Liver (tissue), 9 donors: ENCODE data around the gene JPT1. TPM values are rescaled to one million over a fixed set of nuclear protein-coding genes. Genes with fewer than 3 reads are reported as not detected.

Source experiments
- DNase-seq: peaks from one replicate; pipeline ENCODE4 v3.0.0-alpha.2; 2017; ENCODE audit warnings: low spot score
- H3K27ac ChIP-seq, 2 donors: one replicate each; pipeline ENCODE4 v1.7.0; 2013; ENCODE audit warnings: inconsistent platforms in 2 of 2, low read length in 2 of 2, control low read depth in 1 of 2, low read depth in 1 of 2, mild to moderate bottlenecking in 1 of 2
- H3K27me3 ChIP-seq, 4 donors: one replicate each; pipeline versions ENCODE4 v1.6.1 to v1.7.0; 2013; ENCODE audit warnings: low read length in 3 of 4, inconsistent platforms in 1 of 4, mild to moderate bottlenecking in 1 of 4, moderate library complexity in 1 of 4; ENCODE audit not compliant: control insufficient read depth in 4 of 4, insufficient read depth in 4 of 4
- H3K36me3 ChIP-seq, 4 donors: one replicate each; pipeline versions ENCODE4 v1.6.1 to v1.7.0; 2013; ENCODE audit warnings: low read length in 3 of 4, mild to moderate bottlenecking in 3 of 4, low read depth in 1 of 4, moderate library complexity in 1 of 4; ENCODE audit not compliant: control insufficient read depth in 4 of 4, insufficient read depth in 3 of 4
- H3K4me1 ChIP-seq, 4 donors: one replicate each; pipeline versions ENCODE4 v1.6.1 to v1.7.0; 2013; ENCODE audit warnings: low read length in 3 of 4, mild to moderate bottlenecking in 3 of 4, moderate library complexity in 1 of 4; ENCODE audit not compliant: control insufficient read depth in 4 of 4, insufficient read depth in 4 of 4
- H3K4me3 ChIP-seq, 3 donors: one replicate each; pipeline versions ENCODE4 v1.6.1 to v1.7.0; 2013; ENCODE audit warnings: low read length in 3 of 3, control low read depth in 1 of 3, low read depth in 1 of 3, mild to moderate bottlenecking in 1 of 3
- H3K9ac ChIP-seq, 2 donors: one replicate each; pipeline ENCODE4 v1.7.0; 2013; ENCODE audit warnings: low read length in 2 of 2, mild to moderate bottlenecking in 2 of 2, moderate library complexity in 2 of 2, control low read depth in 1 of 2, low read depth in 1 of 2
- H3K9me3 ChIP-seq, 4 donors: one replicate each; pipeline versions ENCODE4 v1.6.1 to v1.7.0; 2013; ENCODE audit warnings: low read length in 3 of 4; ENCODE audit not compliant: control insufficient read depth in 4 of 4
- ATF3 ChIP-seq: IDR thresholded peaks from 2 replicates; pipeline ENCODE4 v1.6.1; 2016; ENCODE audit warnings: antibody characterized with exemption
- FOXA1 ChIP-seq: IDR thresholded peaks from 2 replicates; pipeline ENCODE4 v1.6.1; 2016; ENCODE audit warnings: antibody characterized with exemption
- FOXA2 ChIP-seq: IDR thresholded peaks from 2 replicates; pipeline ENCODE4 v1.6.1; 2016; ENCODE audit warnings: antibody characterized with exemption
- GABPA ChIP-seq, 2 donors: IDR thresholded peaks in 1 of 2; conservative IDR thresholded peaks in 1 of 2; 2 replicates each; pipeline ENCODE4 v1.6.1; 2016; ENCODE audit warnings: antibody characterized with exemption in 2 of 2, mild to moderate bottlenecking in 1 of 2, moderate library complexity in 1 of 2
- MAX ChIP-seq: IDR thresholded peaks from 2 replicates; pipeline ENCODE4 v1.6.1; 2016; ENCODE audit warnings: antibody characterized with exemption
- RAD21 ChIP-seq, 2 donors: IDR thresholded peaks; 2 replicates each; pipeline ENCODE4 v1.6.1; 2016; ENCODE audit warnings: antibody characterized with exemption in 2 of 2, mild to moderate bottlenecking in 2 of 2
- TAF1 ChIP-seq: conservative IDR thresholded peaks from 2 replicates; pipeline ENCODE4 v1.6.1; 2016; ENCODE audit warnings: antibody characterized with exemption, mild to moderate bottlenecking
- YY1 ChIP-seq: IDR thresholded peaks from 2 replicates; pipeline ENCODE4 v1.6.1; 2016; ENCODE audit warnings: antibody characterized with exemption, mild to moderate bottlenecking
- WGBS: extraction: QIAGEN DNeasy Blood & Tissue Kit; methylation state at CpG from one replicate; pipeline ENCODE4 v1.1.7; 2013; 5-methylcytosine and 5-hydroxymethylcytosine counted together
- polyA plus RNA-seq, 2 donors: library from polyadenylated mRNA; stranded (reverse) in 1 of 2; unstranded in 1 of 2; fragments of 200-250 nt in 1 of 2; fragments of >200 nt in 1 of 2; fragmentation: Nextera tagmentation in 1 of 2; extraction: Ambion mirVana in 1 of 2; gene quantifications; one replicate each; pipeline versions ENCODE4 v1.2.1 to v1.2.3, GENCODE V29; 2013 to 2015
- total RNA-seq, 2 donors: library from RNA; depleted of rRNA; stranded (reverse); fragments of >200 nt; gene quantifications; one replicate each; pipeline ENCODE4 v1.2.3, GENCODE V29; 2014
- TF ChIP-seq, protein P1 (sequence below): IDR thresholded peaks from 2 replicates; pipeline ENCODE4 v1.6.1; 2016; ENCODE audit warnings: antibody characterized with exemption, mild to moderate bottlenecking
- TF ChIP-seq, protein P2 (sequence below): IDR thresholded peaks from 2 replicates; pipeline ENCODE4 v1.6.1; 2016; ENCODE audit warnings: antibody characterized with exemption
- TF ChIP-seq, protein P3 (sequence below): fragments of 150-350 bp; IDR thresholded peaks from 2 replicates; pipeline ENCODE4 v1.5.1; 2017; ENCODE audit warnings: improper control_type of control experiment, low read depth, low read length; ENCODE audit not compliant: missing input control
- donor health status: healthy.
- donor health status: healthy.
- donor health status: healthy.
- donor health status: healthy.
- donor health status: healthy.

Gene JPT1
- total and polyA plus RNA-seq, 4 donors = 20.5 to 47.8 (median 43.9) TPM

DNA sequence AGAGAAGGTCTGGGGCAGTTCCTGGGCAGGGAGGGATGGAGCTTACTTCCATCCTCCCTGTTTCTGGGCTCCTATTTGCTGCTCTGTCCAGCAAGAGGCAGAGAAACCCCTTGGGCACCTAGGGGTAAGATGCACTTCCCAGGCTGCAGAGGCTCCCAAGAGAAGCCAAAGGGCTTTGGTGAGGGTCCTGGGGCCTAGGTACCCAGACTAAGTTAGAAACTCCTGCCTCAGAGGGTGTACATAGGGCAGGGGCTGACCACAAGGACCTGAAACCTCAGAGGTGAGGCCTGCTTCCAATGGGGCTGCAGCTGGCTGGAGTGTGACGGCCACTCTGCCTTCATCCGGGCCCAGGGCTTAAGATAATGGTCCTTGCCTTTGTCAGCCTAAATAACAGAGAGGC lies 46.1 kb downstream of the JPT1 start:
- no peak overlapping the region for H3K4me3 ChIP-seq
- TF ChIP-seq YY1 (no peak), TAF1 (no peak), FOXA1 (no peak), FOXA2 (no peak), ATF3 (no peak), GABPA (IDR thresholded peaks at IDR 0.05 in 1 of 2, conservative IDR thresholded peaks at IDR 0.05 in 1 of 2) (no peak)
- TF ChIP-seq, protein P1, sequence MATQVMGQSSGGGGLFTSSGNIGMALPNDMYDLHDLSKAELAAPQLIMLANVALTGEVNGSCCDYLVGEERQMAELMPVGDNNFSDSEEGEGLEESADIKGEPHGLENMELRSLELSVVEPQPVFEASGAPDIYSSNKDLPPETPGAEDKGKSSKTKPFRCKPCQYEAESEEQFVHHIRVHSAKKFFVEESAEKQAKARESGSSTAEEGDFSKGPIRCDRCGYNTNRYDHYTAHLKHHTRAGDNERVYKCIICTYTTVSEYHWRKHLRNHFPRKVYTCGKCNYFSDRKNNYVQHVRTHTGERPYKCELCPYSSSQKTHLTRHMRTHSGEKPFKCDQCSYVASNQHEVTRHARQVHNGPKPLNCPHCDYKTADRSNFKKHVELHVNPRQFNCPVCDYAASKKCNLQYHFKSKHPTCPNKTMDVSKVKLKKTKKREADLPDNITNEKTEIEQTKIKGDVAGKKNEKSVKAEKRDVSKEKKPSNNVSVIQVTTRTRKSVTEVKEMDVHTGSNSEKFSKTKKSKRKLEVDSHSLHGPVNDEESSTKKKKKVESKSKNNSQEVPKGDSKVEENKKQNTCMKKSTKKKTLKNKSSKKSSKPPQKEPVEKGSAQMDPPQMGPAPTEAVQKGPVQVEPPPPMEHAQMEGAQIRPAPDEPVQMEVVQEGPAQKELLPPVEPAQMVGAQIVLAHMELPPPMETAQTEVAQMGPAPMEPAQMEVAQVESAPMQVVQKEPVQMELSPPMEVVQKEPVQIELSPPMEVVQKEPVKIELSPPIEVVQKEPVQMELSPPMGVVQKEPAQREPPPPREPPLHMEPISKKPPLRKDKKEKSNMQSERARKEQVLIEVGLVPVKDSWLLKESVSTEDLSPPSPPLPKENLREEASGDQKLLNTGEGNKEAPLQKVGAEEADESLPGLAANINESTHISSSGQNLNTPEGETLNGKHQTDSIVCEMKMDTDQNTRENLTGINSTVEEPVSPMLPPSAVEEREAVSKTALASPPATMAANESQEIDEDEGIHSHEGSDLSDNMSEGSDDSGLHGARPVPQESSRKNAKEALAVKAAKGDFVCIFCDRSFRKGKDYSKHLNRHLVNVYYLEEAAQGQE = no peak
- TF ChIP-seq, protein P2, sequence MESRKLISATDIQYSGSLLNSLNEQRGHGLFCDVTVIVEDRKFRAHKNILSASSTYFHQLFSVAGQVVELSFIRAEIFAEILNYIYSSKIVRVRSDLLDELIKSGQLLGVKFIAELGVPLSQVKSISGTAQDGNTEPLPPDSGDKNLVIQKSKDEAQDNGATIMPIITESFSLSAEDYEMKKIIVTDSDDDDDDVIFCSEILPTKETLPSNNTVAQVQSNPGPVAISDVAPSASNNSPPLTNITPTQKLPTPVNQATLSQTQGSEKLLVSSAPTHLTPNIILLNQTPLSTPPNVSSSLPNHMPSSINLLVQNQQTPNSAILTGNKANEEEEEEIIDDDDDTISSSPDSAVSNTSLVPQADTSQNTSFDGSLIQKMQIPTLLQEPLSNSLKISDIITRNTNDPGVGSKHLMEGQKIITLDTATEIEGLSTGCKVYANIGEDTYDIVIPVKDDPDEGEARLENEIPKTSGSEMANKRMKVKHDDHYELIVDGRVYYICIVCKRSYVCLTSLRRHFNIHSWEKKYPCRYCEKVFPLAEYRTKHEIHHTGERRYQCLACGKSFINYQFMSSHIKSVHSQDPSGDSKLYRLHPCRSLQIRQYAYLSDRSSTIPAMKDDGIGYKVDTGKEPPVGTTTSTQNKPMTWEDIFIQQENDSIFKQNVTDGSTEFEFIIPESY = no peak
- no peaks in the 10 kb centered on the region for H3K36me3 ChIP-seq
- H3K9ac ChIP-seq = no peak overlapping the region
- no peak overlapping the region for H3K27ac ChIP-seq
- H3K4me1 ChIP-seq = peaks cover 5 to 20% (median 15%) of the 10 kb centered on the region in 4 donors
- 89% methylated on average over 2 of the region's 2 CpGs for WGBS
- no peaks in the 10 kb centered on the region for H3K9me3 ChIP-seq
- DNase-seq = no peak
- H3K27me3 ChIP-seq = no peaks in the 10 kb centered on the region

DNA sequence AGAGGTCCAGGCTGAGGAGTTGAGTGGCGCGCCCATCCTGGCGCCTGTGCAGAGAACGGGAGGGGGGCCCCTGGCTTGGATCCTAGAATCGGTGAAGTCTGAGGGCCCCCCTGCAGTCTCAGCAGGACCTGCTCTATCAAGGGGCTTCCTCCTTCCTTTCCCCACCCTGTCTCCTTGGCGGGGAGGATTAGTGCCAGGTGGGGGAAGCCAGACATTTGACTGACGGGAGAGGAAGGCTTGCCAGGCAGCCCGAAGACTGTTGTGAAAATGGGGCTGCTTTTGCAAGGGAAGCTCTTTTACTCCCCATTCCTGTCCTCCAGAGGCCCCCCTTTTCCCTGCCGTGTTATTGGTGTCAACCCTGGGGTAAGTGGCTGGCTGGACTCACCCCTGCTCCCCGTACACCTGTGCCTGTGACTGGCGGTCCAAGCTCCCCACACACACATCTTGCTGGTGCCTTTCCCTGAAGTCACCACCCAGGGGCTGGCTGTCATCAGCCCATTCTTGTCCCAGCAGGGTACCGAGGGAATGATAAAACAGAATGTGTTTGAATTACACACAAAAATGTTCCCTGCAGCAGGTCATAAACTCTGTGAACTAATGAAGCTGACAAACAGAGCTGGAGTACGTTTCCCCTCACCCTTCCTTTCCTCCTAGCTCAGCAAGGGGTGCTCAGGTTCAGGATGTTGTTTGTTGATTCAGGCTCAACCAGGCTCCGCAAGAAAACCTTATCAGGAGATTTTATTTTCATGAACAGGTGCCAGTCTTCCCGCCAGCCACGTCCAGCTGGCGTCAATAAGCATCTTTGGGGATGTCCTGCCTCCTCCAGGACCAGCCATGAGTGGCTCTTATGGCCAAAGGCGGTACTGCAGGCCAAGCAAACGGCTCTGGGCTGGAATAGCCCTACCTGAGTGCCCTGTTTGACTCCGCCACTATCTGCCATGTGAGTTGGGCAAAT lies 48.9 kb downstream of the JPT1 start:
- Histone ChIP-seq H3K9ac (no peak overlapping the region), H3K4me3 (no peak overlapping the region), H3K27ac (no peak overlapping the region), H3K4me1 (peaks cover 5 to 10% (median 8%) of the 10 kb centered on the region in 4 donors), H3K36me3 (no peaks in the 10 kb centered on the region), H3K9me3 (no peaks in the 10 kb centered on the region), H3K27me3 (no peaks in the 10 kb centered on the region)
- WGBS = 58% methylated on average over 20 of the region's 20 CpGs
- DNase-seq = no peak
- TF ChIP-seq, protein P3, sequence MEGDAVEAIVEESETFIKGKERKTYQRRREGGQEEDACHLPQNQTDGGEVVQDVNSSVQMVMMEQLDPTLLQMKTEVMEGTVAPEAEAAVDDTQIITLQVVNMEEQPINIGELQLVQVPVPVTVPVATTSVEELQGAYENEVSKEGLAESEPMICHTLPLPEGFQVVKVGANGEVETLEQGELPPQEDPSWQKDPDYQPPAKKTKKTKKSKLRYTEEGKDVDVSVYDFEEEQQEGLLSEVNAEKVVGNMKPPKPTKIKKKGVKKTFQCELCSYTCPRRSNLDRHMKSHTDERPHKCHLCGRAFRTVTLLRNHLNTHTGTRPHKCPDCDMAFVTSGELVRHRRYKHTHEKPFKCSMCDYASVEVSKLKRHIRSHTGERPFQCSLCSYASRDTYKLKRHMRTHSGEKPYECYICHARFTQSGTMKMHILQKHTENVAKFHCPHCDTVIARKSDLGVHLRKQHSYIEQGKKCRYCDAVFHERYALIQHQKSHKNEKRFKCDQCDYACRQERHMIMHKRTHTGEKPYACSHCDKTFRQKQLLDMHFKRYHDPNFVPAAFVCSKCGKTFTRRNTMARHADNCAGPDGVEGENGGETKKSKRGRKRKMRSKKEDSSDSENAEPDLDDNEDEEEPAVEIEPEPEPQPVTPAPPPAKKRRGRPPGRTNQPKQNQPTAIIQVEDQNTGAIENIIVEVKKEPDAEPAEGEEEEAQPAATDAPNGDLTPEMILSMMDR = peak; percentile 82
- TF ChIP-seq MAX (no peak), RAD21 (IDR thresholded peaks at IDR 0.05) (peak; percentile 66 to 76)
